GM23338 (cell line): Measurements from ENCODE around the gene ADAMTS1. TPM values are rescaled to one million over a fixed set of nuclear protein-coding genes. Genes with fewer than 3 reads are reported as not detected.

Experiments used
- ATAC-seq: fragments of 200-7000 bp; cut with Tn5 transposase; 3 replicates; pipeline ENCODE4 v1.9.1; 2020
- DNase-seq: peaks from one replicate; pipeline ENCODE4 v3.0.0-alpha.2; 2015; ENCODE audit warnings: low spot score
- H2AFZ ChIP-seq: fragments of 200-600 bp; sonication (generic); 2 replicates; pipeline ENCODE4 v1.8.0; 2016; ENCODE audit warnings: antibody characterized with exemption, mild to moderate bottlenecking, moderate library complexity
- H3F3A ChIP-seq: fragments of 200-600 bp; sonication (generic); replicated peaks from 2 replicates; pipeline ENCODE4 v1.8.0; 2017; ENCODE audit warnings: antibody characterized with exemption, mixed run types, low read depth
- H3K27ac ChIP-seq: fragments of 200-600 bp; sonication (generic); 2 replicates; pipeline ENCODE4 v1.6.1; 2016; ENCODE audit warnings: low read depth
- H3K27me3 ChIP-seq: fragments of 200-600 bp; sonication (generic); 2 replicates; pipeline ENCODE4 v1.8.0; 2016; ENCODE audit warnings: mild to moderate bottlenecking, mixed run types, moderate library complexity; ENCODE audit not compliant: insufficient read depth
- H3K36me3 ChIP-seq: fragments of 200-600 bp; sonication (generic); 2 replicates; pipeline ENCODE4 v1.8.0; 2016; ENCODE audit warnings: mild to moderate bottlenecking; ENCODE audit not compliant: insufficient read depth
- H3K4me1 ChIP-seq: fragments of 200-600 bp; sonication (generic); 2 replicates; pipeline ENCODE4 v1.8.0; 2016; ENCODE audit warnings: mild to moderate bottlenecking, moderate library complexity; ENCODE audit not compliant: insufficient read depth
- H3K4me2 ChIP-seq: fragments of 200-600 bp; sonication (generic); 2 replicates; pipeline ENCODE4 v1.7.1; 2017; ENCODE audit warnings: mixed run types
- H3K4me3 ChIP-seq: fragments of 200-600 bp; sonication (generic); 2 replicates; pipeline ENCODE4 v1.6.1; 2016; ENCODE audit warnings: mixed run types
- H3K79me2 ChIP-seq: fragments of 200-600 bp; sonication (generic); replicated peaks from 2 replicates; pipeline ENCODE4 v1.8.0; 2017; ENCODE audit warnings: mild to moderate bottlenecking; ENCODE audit not compliant: insufficient read depth
- H3K9me2 ChIP-seq: fragments of 200-600 bp; sonication (generic); 2 replicates; pipeline ENCODE4 v1.8.0; 2017; ENCODE audit not compliant: insufficient read depth
- H4K20me1 ChIP-seq: fragments of 200-600 bp; sonication (generic); replicated peaks from 2 replicates; pipeline ENCODE4 v1.8.0; 2017; ENCODE audit warnings: mild to moderate bottlenecking; ENCODE audit not compliant: insufficient read depth
- H3K27ac Mint-ChIP-seq: 2 replicates; pipeline ENCODE4 v1.8.0; 2020; ENCODE audit warnings: inconsistent platforms, mild to moderate bottlenecking, moderate library complexity, mixed read lengths
- H3K27me3 Mint-ChIP-seq: 3 replicates; pipeline ENCODE4 v1.8.0; 2022; ENCODE audit warnings: low read depth, mild to moderate bottlenecking, moderate library complexity, mixed read lengths, inconsistent platforms; ENCODE audit not compliant: insufficient read depth, poor library complexity
- H3K36me3 Mint-ChIP-seq: 3 replicates; pipeline ENCODE4 v1.8.0; 2021; ENCODE audit warnings: low read depth, mild to moderate bottlenecking, inconsistent platforms, moderate library complexity, mixed read lengths
- H3K4me1 Mint-ChIP-seq: 3 replicates; pipeline ENCODE4 v1.8.0; 2020; ENCODE audit warnings: mild to moderate bottlenecking, inconsistent platforms, mixed read lengths
- H3K4me3 Mint-ChIP-seq: 3 replicates; pipeline ENCODE4 v1.8.0; 2021; ENCODE audit warnings: moderate library complexity, mild to moderate bottlenecking, inconsistent platforms, mixed read lengths
- H3K9me3 Mint-ChIP-seq: 3 replicates; pipeline ENCODE4 v1.8.0; 2020; ENCODE audit warnings: moderate library complexity, mild to moderate bottlenecking, inconsistent platforms, mixed read lengths
- CREB1 ChIP-seq: fragments of 250-450 bp; sonication (Bioruptor Pico); IDR thresholded peaks from 2 replicates; pipeline ENCODE4 v1.5.0; 2020; ENCODE audit warnings: low read depth, mild to moderate bottlenecking, moderate library complexity
- CTCF ChIP-seq, 2 experiments: fragments of 200-600 bp in 1 of 2; sonication (generic) in 1 of 2; conservative IDR thresholded peaks; 2 replicates each; pipeline versions ENCODE4 v1.5.1 to v1.6.1; 2016 to 2017; ENCODE audit warnings: antibody characterized with exemption in 2 of 2, low read depth in 2 of 2, mild to moderate bottlenecking in 2 of 2, moderate library complexity in 1 of 2
- ETS1 ChIP-seq: IDR thresholded peaks from 2 replicates; pipeline ENCODE4 v1.6.1; 2016; ENCODE audit warnings: antibody characterized with exemption
- EZH2 ChIP-seq: fragments of 200-600 bp; sonication (generic); IDR thresholded peaks from one replicate; pipeline ENCODE4 v1.8.0; 2017; ENCODE audit warnings: antibody characterized with exemption, mild to moderate bottlenecking, low read depth; ENCODE audit not compliant: unreplicated experiment
- EZH2phosphoT487 ChIP-seq: fragments of 200-600 bp; sonication (generic); IDR thresholded peaks from one replicate; pipeline ENCODE4 v1.8.1; 2018; ENCODE audit warnings: antibody characterized with exemption; ENCODE audit not compliant: unreplicated experiment
- JUNB ChIP-seq: IDR thresholded peaks from one replicate; pipeline ENCODE4 v1.6.1; 2016; ENCODE audit warnings: antibody characterized with exemption; ENCODE audit not compliant: unreplicated experiment
- NANOG ChIP-seq: IDR thresholded peaks from 2 replicates; pipeline ENCODE4 v1.6.1; 2016; ENCODE audit warnings: antibody characterized with exemption, borderline replicate concordance
- POLR2AphosphoS5 ChIP-seq: IDR thresholded peaks from 2 replicates; pipeline ENCODE4 v1.6.1; 2016; ENCODE audit warnings: antibody characterized with exemption, low read depth
- REST ChIP-seq: IDR thresholded peaks from one replicate; pipeline ENCODE4 v1.6.1; 2018; ENCODE audit warnings: antibody characterized with exemption; ENCODE audit not compliant: unreplicated experiment
- STAT1 ChIP-seq: IDR thresholded peaks from one replicate; pipeline ENCODE4 v1.6.1; 2016; ENCODE audit warnings: antibody characterized with exemption; ENCODE audit not compliant: unreplicated experiment
- ZNF114 ChIP-seq: fragments of 250-450 bp; sonication (Bioruptor Pico); IDR thresholded peaks from 2 replicates; pipeline ENCODE4 v1.5.0; 2020; ENCODE audit warnings: mild to moderate bottlenecking, moderate library complexity
- ZNF331 ChIP-seq: fragments of 250-450 bp; sonication (Bioruptor Pico); IDR thresholded peaks from 2 replicates; pipeline ENCODE4 v1.5.0; 2020; ENCODE audit warnings: low read depth, mild to moderate bottlenecking, moderate library complexity
- ZNF462 ChIP-seq: fragments of 250-450 bp; sonication (Bioruptor Pico); IDR thresholded peaks from 2 replicates; pipeline ENCODE4 v1.5.0; 2020; ENCODE audit warnings: mild to moderate bottlenecking, moderate library complexity
- polyA plus RNA-seq: library from polyadenylated mRNA; unstranded; fragments of >200 nt; fragmentation: Nextera tagmentation; extraction: Ambion mirVana; gene quantifications from 2 replicates; pipeline ENCODE4 v1.2.1, GENCODE V29; 2016
- total RNA-seq: library from RNA; depleted of rRNA; stranded (reverse); fragments of >200 nt; shearing (Covaris generic); gene quantifications from 2 replicates; pipeline ENCODE4 v1.2.3, GENCODE V29; 2014

ADAMTS1 gene
- total and polyA plus RNA-seq, 2 experiments from 2014 or later = 6.1 to 15.4 TPM

- TF ChIP-seq REST (no peak), CTCF (conservative IDR thresholded peaks at IDR 0.05; ENCODE audit: low read depth in 2 of 2) (no peak), JUNB (no peak), ETS1 (no peak), EZH2 (no peak), ZNF462 (CRISPR knock-in tag) (no peak), ZNF331 (CRISPR knock-in tag) (no peak), NANOG (no peak), ZNF114 (CRISPR knock-in tag) (no peak), EZH2phosphoT487 (no peak), CREB1 (CRISPR knock-in tag) (no peak), STAT1 (no peak), POLR2AphosphoS5 (no peak)
- H3K27me3 Mint-ChIP-seq = no peaks in the 10 kb centered on the region
- Histone ChIP-seq H3K9me2 (0 out of 2 replicates have a peak, but pooled peaks cover 5% of the 10 kb centered on the region), H3K79me2 (no peaks in the 10 kb centered on the region), H3K4me3 (no peak overlapping the region), H3F3A (no peaks in the 10 kb centered on the region), H3K27ac (no peak overlapping the region), H3K27me3 (no peaks in the 10 kb centered on the region), H4K20me1 (no peaks in the 10 kb centered on the region), H3K36me3 (no peaks in the 10 kb centered on the region), H3K4me2 (no peak overlapping the region), H3K4me1 (peaks cover 7% of the 10 kb centered on the region; the same call in 1 of the 2 replicates), H2AFZ (no peak overlapping the region)
- H3K9me3 Mint-ChIP-seq = peaks cover 3% of the 10 kb centered on the region; the same call in 1 of the 3 replicates
- no peak overlapping the region for H3K4me3 Mint-ChIP-seq
- H3K27ac Mint-ChIP-seq = no peak overlapping the region
- no peaks in the 10 kb centered on the region for H3K36me3 Mint-ChIP-seq
- ATAC-seq = no peak
- H3K4me1 Mint-ChIP-seq = peaks cover 12% of the 10 kb centered on the region
- DNase-seq = no peak
These were observed 46.1 kb downstream of the ADAMTS1 start for GRCh38 chr21:26798856-26799751.
